ENCODE measurements around the gene KLF18.
"Not testable (repeated sequence)": the region's sequence is repeated elsewhere in the genome, so short reads cannot be mapped to it uniquely, and the experiment has no call there.

Gene KLF18

DNA sequence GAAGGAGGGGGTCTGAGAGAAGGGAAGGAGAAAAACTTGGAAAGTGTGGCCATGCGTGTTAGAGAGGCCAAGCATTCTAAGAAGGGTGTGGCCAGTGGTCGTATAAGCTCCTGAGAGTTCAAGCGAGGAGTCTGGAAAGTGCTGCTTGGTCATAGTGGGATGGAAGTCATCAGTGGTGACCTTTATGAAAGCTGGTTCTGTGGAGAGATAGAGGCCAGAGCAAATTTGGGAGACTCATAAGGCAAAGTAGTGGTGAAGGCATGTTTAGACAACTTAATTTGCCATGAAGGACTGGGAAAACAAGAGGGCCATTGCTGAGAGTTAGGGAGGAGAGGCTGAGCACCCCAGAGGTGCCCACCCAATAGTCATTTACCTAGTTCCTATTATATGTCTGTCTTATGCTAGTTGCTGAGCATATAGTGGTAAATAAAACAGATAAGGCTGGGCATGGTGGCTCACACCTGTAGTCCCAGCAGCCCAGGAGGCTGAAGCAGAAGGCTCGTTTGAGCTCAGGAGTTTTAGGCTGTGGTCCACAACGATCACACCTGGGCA is 21.0 kb downstream of the KLF18 start:
- no peak for DNase-seq (ENCODE audit: extremely low read depth in 1 of 2, low read depth in 1 of 2)

DNA sequence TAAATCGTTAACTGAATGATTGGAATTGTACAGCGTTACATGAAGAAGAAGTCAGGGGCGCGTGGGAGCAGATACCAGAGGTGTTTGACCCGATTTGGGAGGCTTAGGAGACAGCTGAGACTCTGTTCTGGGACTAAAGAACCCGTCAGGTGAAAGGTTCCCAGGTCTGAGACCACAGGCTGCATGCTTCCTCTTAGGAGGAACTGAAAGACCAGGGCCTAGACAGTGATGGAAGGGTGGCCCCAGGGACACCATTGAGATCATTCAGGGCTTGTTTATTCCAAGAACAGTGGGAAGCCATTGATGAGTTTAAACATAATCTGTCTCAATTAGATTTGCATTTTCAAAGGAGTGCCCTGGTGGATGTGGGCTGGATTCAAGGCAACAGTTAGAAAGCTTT is 21.9 kb downstream of the KLF18 start:
- no peak for DNase-seq (ENCODE audit: extremely low read depth in 1 of 2, low read depth in 1 of 2)

DNA sequence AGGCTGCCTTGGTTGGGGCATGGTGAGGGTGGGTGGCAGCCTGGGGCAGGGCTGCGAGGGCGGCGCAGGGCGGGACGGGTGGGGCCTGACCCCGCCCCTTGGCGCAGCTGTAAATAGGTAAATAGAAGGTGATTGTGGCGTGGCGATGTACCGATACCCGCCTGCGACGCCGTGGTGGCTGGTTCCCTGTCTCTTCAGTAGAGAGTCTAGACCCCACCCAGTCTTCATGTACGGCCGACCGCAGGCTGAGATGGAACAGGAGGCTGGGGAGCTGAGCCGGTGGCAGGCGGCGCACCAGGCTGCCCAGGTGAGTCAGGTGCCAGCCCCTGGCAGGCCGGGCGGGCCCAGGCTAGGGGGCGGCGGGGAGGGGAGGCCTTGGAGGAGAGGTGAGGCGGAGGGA is 22.7 kb downstream of the KLF18 start, which contains the start of gene KLF17:
KLF17 (plus strand) TSS at position 140 of the 400 bp plus-strand sequence; CDS start at position 227, 87 bp downstream.
- no peak for DNase-seq (ENCODE audit: extremely low read depth in 1 of 2, low read depth in 1 of 2)

DNA sequence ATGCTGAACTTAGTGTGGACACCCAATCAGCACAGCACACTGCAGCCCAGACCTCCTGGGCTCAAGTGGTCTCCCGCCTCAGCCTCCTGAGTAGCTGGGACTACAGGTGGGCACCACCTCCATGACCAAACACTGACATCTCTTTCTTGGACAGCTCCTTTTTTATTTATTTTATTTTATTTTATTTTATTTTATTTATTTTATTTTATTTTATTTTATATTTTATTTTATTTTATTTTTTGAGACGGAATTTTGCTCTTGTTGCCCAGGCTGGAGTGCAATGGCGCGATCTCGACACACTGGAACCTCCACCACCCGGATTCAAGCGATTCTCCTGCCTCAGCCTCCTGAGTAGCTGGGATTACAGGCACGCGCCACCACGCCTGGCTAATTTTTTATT is 24.2 kb downstream of the KLF18 start:
- not testable (repeated sequence) for DNase-seq (ENCODE audit: extremely low read depth in 1 of 2, low read depth in 1 of 2)

DNA sequence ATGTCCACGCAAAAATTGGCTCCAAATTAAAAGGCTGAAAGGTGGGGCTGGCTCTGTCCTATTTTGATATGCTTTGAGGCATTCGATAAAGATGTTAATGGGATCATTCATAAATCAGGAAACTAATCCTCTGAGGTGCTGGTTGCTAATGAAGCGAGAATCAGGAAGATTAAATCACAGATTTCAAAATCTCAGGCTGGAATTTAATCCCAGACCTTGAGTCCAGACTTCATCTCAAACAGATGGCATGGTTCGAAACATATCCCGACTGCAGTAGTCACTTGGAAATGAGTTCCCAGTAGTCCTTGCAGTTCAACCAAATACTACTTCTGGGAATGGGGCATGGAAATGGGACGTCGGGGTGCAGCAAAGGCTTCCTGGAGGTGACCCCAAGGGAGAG is 27.3 kb downstream of the KLF18 start:
- DNase-seq (ENCODE audit: extremely low read depth in 1 of 2, low read depth in 1 of 2) = no peak

DNA sequence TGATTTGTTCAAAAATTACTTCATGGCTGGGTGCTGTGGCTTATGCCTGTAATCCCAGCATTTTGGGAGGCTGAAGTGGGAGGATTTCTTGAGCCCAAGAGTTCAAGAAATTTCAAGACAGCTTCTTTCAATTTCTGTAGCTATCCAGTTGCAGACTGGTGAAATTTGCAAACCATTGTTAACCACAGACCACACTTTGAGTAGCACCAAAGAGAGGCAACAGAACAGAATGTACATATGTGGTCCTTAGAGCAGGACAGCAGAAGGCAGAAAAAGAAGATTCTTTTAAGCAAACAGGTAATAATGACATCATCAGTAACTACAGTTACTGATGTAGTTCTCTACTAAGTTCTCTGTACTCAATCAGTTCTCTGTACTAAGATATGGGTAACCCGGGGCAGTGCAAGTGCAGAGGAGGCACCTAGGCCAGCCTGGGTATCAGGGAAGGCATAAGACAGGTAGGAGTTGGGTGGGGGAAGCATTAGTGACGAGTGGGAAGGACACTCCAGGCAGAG is 28.3 kb downstream of the KLF18 start:
- no peak for DNase-seq (ENCODE audit: extremely low read depth in 1 of 2, low read depth in 1 of 2)

DNA sequence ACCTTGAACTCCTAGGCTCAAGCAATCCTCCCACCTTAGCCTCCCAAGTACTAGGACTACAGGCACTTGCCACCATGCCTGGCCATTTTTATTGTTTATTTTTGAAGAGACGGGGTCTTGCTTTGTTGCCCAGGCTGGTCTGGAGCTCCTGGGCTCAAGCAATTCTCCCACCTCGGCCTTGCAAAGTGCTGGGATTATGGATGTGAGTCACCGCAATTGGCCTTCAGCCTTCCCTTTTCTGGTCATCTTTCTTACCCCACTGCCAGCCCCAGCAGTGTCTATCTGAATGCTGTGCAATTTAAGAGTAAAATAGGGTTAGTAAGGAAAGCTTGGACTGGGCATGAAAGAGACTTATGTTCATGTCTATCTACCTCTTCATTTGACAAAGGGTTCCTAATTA is 28.9 kb downstream of the KLF18 start:
- DNase-seq (ENCODE audit: extremely low read depth in 1 of 2, low read depth in 1 of 2) = no peak

DNA sequence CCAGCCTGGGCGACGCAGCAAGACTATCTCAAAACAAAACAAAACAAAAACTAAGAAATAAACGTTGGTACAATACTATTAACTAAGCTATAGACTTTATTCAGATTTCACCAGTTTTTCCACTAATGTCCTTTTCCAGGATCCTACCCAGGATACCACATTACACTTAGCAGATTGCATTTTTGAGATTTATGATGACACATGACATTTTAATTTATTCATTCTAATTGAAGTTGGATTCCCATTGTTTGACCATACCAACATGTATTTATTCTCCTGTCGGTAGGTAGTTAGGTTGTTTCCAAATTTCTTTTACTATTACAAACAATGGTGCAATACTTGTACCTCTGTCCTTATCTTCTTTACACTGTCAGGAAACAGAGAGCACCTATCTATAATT is 29.6 kb downstream of the KLF18 start:
- DNase-seq (ENCODE audit: extremely low read depth in 1 of 2, low read depth in 1 of 2) = no peak

DNA sequence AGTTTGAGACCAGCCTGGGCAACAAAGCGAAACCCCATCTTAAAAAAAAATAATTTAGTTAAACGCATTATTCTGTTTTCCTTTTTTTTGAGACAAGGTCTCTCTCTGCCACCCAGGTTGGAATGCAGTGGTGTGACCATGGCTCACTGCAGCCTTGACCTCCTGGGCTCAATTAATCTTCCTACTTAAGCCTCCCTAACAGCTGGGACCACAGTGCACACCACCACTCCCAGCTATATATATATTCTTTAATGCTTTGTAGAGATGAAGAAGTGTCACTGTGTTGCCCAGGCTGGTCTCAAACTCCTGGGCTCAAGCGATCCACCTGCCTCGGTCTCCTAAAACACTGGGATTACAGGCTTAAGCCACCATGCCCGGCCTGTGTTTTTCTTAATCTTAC is 30.5 kb downstream of the KLF18 start:
- no peak for DNase-seq (ENCODE audit: extremely low read depth in 1 of 2, low read depth in 1 of 2)

DNA sequence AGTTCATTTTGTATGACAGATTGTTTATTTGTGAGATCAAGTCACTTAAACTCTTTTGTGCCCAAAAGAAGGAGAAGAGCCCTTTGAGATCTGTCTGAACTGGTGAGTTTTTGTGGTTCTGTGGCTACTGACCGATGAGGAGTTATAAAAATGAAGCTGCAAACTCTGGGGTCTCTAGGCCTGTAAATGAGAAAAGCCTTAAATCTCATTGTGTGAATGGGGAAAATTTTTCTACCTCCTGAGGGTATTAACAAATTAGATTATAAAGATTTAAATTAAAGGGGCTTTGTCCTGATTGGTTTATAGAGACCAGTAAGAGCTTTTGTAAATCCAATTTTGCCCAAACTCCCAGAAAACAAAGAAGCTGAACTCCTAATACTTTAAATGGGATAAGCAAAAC is 32.5 kb downstream of the KLF18 start:
- no peak for DNase-seq (ENCODE audit: extremely low read depth in 1 of 2, low read depth in 1 of 2)

DNA sequence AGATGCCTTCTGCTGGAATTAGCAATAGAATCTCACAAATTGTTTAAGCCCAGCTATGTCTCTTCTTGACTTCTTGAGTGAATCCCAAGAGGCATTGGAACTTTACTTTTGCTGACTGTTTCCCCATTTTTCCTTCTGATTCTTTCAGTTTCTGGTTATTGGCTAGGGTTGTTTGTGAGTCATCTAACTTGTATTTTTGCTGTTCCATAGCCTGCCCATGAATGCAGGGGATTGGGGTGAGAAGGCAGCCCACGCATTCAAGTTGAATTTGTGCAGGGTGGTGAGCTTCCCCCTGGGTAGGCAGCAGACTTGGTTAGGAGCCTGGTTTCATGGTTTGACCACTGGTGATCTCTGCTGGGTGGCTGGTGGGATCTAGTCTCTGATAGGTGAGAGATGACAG is 33.2 kb downstream of the KLF18 start:
- no peak for DNase-seq (ENCODE audit: extremely low read depth in 1 of 2, low read depth in 1 of 2)

DNA sequence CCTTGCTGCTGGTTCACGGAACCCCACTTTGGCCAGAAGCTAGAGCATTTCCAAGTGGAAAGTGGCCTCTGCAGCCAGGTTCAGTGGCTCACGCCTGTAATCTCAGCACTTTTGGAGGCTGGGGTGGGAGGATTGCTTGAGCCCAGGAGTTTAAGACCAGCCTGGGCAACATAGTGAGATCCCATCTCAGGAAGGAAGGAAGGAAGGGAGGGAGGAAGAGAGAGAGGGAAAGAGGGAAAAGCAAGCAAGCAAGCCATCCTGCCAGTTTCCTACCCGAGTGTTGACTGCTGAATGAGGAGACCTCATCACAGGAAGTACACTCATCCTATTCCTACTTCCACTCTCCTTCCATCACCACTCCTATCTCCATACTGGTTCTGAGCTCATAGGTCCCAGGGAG is 35.6 kb downstream of the KLF18 start:
- no peak for DNase-seq (ENCODE audit: extremely low read depth in 1 of 2, low read depth in 1 of 2)

DNA sequence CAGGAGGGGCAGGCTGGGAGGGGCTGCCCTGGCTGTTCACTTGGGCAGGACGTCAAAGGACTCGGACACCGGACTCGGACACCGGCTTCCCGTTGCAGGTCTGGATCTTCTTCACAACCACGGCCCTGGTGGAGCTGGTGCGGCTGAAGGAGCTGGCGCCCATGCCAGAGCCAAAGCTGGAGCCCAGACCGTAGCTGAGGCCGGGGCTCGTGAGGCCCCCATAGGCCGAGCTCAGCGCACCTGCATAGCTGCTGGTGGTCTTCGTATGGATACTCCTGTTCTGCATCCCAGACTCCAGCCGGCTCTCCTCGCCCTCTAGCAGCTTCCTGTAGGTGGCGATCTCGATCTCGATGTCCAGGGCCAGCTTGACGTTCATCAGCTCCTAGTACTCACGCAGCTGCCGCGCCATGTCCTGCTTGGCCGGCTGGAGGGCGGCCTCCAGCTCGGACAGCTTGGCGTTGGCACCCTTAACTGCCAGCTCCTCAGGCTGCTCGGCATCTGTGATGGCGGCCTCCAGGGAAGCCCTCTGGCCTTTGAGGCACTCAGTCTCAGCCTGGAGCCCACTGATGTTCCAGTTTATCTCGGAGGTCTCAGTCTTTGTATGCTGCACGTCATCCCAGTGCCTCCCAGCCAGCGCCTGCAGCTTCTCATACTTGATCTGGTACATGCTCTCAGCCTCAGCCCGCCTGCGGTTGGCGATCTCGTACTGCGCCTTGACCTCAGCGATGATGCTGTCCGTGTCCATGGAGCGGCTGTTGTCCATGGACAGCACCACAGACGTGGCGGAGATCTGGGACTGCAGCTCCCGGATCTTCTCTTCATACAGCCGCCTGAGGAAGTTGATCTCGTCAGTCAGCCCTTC is 37.9 kb downstream of the KLF18 start:
- DNase-seq (ENCODE audit: extremely low read depth in 1 of 2, low read depth in 1 of 2) = no peak

DNA sequence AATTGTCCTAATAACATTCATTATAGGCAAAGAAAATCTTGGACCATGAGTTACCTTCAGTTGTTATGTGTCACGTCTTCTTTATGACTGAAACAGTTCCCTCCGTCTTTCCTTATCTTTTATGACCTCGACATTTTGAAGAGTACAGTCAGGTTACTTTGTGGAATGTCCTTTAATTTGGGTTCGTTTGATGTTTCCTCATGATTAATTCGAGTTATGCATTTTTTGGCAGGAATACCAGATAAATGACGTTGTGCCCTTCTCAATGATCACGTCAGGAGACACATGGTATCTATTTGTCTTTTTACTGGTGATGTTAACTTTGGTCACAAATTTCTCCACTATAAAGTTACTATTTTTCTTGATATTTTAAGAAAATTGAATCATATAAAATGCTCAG is 40.1 kb downstream of the KLF18 start:
- no peak for DNase-seq (ENCODE audit: extremely low read depth in 1 of 2, low read depth in 1 of 2)

DNA sequence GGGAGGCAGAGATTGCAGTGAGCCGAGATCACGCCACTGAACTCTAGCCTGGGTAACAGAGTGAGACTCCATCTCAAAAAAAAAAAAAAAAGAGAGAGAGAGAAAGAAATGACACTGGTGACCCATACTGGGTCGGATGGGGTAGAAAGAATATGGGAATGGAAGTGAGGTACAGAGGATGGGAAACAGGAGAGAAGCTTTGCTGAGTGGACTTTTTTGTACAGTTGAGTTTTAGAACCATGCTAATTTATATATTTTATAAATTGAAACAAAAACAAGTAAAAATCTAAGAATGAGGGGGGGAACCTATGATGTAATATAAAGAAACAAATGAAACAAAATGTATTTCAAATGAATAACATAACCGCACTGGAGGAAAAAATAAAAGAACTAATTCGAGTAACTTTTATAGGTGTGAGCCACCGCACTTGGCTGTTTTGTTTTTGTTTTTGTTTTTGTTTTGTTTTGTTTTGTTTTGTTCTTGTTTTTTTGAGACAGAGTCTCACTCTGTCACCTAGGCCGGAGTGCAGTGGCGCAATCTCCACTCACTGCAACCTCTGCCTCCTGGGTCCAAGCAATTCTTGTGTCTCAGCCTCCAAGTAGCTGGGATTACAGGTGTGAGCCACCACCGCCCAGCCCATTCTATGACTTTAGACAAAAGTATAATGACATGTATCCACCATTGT is 41.1 kb downstream of the KLF18 start:
- DNase-seq (ENCODE audit: extremely low read depth in 1 of 2, low read depth in 1 of 2) = no peak

DNA sequence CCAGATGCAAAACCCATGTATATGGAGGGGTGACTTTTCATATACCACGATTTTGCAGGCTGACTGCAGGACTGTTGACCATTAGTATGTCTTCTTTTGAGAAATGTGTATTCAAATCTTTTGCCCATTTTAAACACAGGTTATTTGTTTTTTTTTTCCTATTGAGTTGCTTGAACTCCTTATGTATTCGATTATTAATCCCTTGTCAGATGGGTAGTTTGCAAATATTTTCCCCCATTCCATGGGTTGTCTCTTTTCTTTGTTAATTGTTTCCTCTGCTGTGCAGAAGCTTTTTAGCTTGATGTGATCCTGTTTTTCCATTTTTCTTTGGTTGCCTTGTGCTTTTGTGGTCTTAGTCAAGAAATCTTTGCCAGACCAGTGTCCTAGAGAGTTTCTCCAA is 47.4 kb downstream of the KLF18 start:
- DNase-seq (ENCODE audit: extremely low read depth in 1 of 2, low read depth in 1 of 2) = no peak

DNA sequence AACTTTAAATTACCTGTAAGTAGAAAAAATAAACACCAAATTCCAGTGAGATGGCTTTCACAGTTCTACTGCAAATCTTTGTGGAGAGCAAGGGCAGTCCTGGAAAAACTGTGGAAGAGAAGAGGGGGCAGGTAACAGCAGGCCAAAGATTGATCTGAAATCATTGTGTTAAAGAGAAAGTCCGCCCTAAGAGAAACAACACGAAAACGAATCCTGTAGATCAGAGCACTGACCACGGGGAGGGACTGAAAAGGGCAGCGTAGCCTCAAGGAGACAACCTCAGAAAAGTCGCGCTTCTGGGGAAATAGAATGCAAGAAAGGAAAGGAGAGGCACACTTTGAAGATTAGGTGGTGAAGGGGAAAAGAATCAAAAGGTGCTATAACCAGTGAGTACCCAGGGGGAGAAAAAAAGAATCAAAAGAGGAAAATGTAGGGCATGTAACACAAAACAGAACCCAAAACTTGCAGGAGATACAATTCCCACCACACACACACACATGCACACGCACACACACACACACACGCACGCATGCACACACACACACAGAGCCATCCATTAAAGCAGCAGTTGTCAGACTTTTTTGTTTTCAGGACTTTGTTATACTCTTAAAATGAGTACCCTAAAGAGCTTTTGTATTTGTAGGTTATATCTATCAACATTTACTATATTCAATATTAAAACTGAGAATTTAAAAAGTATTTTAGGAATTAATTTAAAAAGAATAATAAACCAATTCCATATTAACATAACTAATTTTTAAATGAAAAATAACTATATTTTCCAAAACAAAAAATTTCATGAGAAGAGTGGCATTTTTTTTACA is 50.8 kb downstream of the KLF18 start:
- DNase-seq (ENCODE audit: extremely low read depth in 1 of 2, low read depth in 1 of 2) = no peak

DNA sequence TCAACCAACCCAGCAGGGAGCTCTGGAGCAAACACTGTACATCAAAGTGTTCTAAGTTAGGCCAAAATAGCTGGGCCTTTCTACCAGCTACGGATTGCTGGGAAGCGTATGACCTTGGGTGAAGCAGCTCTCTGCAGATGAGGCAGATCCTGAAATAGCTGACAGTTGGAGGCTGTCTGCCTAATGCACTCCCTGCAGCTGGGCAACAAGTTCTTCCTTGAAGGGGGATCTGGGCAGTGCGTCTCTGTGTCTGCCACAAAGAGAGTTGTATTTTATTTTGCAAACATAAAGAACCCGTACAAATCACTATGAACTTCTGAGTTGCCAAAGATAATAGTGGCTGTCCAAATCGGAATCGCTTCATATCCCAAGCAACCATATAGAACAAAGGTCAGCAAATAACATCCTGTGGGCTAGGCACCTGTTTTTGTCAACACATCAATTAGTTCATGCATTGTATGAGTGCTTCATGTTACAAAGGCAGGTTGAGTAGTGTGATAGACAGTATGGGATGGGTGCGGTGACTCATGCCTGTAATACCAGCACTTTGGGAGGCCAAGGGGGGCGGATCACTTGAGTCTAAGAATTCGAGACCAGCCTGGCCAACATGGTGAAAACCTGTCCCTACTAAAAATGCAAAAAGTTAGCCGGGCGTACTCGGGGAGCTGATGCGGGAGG is 51.9 kb downstream of the KLF18 start:
- DNase-seq (ENCODE audit: extremely low read depth in 1 of 2, low read depth in 1 of 2) = no peak

Data from activated CD8-positive, alpha-beta memory T cell treated with anti-CD3 and anti-CD28 coated beads for 1 hour (primary cell).